GM19463 (cell line): ENCODE data around the gene TDRD12.

Experiments used
- ATAC-seq: cut with Tn5 transposase; IDR thresholded peaks from one replicate; pipeline ENCODE4 v1.9.1; 2021; ENCODE audit warnings: mild to moderate bottlenecking, moderate library complexity; ENCODE audit not compliant: unreplicated experiment

Gene TDRD12

GRCh38 chr19:32719611-32720059 is at the start of gene TDRD12:
TSS of gene TDRD12 (plus strand) at chr19:32719767. CDS start at chr19:32720073, 306 bp downstream.
- ATAC-seq: no peak

- no peak for ATAC-seq
Measured at GRCh38 chr19:32671883-32672593, 47.5 kb upstream of the TDRD12 start.

DNA sequence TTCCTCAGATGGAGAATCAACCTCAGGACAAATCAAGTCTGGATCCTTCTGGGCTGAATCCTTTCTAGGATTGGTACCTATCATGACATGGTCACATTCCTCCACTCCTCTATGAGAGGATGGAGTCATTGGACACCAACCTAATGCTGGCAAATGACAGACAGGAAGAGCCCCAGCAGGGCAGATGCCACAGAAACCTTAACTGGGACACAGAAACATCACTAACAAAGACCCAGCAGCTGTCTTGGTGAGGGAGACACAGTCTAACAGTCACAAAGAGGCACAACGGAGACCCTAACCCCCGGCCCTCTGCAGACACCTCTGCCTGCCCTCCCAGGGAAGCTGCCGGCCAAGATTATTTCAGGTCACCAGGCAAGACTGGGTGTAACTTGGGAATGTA is 46.7 kb upstream of the TDRD12 start:
- ATAC-seq: no peak

GRCh38 chr19:32673573-32673972 is 46.0 kb upstream of the TDRD12 start:
- no peak for ATAC-seq

DNA sequence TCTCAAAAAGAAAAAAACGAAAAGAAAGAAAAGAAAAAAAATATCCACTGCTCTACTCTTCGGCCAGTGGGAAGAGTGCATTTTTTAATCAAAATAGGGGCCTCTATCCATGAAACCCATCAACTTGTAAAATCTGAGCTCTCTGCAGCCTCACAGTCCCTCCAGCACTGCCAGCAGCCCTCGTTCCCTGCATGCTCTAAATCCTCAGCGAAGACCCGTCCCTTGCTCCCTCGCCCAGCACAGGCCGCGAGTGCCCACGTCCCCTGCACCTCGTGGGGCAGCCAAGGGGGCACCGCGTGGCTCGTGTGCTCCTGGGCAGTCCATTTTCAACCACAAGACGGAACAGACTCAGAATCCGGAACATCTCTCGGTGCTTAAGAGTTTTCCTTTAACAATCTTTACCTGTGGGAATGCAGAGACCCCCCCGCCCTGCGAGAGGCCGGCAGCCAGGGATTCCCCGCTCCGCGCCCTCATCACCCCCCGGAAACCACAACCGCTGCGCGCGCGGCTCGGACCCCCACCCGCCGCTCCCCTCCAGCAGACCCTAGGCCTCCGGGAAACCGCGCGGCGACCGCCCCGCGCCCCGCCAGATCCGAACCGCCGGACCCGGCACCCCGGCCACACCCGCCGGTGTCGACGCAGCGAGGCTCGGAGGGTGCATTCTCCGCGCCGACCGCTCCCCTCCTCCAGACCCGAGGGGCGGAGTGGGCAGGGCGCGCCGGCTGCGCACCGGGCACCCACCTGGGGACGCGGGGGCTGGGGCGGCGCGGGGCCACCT is 45.2 kb upstream of the TDRD12 start:
- peak; percentile 11 for ATAC-seq

DNA sequence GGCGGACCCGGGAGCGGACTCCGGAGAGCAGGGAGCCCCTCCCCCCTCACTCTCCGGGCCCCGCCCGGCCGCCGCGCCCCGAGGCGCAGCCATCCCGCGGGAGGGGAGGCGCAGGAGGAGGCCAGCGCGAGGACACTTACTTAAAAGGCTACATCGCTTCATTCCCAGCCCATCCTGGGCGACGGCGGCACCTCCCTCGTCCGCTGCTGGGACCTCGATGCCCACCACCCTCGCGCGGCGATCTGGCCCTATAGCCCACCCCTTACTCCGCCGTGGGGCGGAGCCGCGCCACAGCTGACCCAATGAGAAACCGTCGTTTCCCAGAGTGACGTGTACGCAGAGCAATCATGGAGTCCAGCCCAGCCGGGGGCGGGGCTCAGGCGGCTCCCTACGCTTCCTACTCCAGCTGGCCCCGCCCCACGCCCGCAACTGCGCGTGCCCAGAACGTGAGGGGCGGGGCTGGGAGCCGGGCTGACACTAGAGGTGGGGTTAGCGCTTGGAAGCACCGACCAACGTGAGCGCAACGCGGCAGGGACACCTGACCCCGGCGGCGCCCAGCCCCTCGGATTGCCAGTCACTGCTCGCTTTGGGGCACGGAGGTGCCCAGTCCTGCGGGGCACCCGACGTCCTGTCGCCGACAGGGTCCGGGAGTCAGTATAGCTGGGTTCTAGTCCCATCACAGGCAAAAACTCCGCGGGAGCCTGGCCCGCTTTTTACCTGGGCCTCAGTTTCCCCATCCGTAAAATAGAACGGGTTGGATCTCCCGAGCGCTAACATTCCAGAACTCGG is 44.4 kb upstream of the TDRD12 start, which contains the start of gene ANKRD27:
Gene ANKRD27 (minus strand): TSS at position 250 of the 789 bp plus-strand sequence. CDS start 16,165 bp downstream, outside the sequence.
- peak; percentile 97 for ATAC-seq

DNA sequence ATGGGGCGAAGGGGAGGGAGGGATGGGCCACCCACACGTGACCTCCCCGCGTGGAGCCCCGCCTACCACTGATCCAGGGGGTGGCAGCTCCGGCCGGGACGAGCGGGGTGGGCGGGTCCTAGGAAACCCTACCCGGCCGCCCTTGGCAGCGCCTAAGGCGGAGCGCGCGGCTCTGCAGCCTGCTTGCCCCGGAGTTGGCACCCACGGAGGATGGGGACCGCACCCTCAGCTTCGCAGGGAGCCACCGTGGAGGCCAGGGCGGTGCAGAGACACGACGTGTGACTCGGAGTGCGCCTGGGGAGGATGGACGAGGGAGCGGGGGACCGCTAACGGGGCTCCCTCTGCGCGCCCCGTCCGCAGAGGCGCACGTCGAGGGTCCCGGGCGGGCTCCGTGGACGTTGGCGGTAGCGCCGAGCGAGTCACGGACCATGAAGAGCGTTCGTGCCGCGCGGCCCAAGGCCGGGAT is 43.8 kb upstream of the TDRD12 start, which contains the start of gene RGS9BP:
Gene RGS9BP (plus strand): TSS at position 129 of the 466 bp plus-strand sequence. CDS start 416 bp downstream, outside the sequence.
- no peak for ATAC-seq

DNA sequence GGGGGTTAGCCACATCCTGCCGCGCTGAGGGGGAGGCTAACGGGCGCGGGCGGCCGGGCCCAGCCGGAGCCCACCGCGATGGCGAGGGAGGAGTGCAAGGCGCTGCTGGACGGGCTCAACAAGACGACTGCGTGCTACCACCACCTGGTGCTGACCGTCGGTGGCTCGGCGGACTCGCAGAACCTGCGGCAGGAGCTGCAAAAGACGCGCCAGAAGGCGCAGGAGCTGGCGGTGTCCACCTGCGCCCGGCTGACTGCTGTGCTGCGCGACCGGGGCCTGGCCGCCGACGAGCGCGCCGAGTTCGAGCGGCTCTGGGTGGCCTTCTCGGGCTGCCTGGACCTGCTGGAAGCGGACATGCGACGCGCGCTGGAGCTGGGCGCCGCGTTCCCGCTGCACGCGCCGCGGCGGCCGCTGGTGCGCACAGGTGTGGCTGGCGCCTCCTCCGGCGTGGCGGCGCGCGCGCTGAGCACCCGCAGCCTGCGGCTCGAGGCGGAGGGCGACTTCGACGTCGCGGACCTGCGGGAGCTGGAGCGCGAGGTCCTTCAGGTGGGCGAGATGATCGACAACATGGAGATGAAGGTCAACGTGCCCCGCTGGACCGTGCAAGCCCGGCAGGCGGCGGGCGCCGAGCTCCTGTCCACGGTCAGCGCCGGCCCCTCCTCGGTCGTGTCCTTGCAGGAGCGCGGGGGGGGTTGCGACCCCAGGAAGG is 43.2 kb upstream of the TDRD12 start:
- ATAC-seq: no peak

DNA sequence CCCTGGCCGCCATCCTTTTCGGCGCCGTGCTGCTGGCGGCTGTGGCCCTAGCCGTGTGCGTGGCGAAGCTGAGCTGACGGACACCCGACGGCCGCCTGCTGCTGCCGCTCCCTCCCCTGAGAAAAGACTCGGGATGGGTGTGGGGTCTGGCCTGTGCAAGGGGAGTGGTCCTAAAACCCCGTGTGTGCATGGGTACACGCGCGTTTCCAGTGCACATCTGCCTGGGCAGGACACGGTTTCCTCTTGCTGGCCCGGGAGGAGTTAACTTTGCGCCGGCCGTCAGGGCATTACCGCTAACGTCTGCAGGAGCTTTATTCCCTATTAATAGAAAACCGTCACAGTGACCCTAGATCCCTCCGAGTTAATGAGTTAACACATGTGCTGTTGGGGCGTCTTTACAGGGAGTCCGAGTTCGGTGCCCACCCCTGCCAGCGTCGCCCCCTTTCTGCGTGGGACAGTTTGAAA is 42.6 kb upstream of the TDRD12 start:
- ATAC-seq: no peak

- ATAC-seq: no peak
Measured at GRCh38 chr19:32677657-32678056, 41.9 kb upstream of the TDRD12 start.

- ATAC-seq: no peak
Measured at GRCh38 chr19:32680986-32681385, 38.6 kb upstream of the TDRD12 start.

- ATAC-seq: no peak
Measured at GRCh38 chr19:32682317-32682716, 37.2 kb upstream of the TDRD12 start.

DNA sequence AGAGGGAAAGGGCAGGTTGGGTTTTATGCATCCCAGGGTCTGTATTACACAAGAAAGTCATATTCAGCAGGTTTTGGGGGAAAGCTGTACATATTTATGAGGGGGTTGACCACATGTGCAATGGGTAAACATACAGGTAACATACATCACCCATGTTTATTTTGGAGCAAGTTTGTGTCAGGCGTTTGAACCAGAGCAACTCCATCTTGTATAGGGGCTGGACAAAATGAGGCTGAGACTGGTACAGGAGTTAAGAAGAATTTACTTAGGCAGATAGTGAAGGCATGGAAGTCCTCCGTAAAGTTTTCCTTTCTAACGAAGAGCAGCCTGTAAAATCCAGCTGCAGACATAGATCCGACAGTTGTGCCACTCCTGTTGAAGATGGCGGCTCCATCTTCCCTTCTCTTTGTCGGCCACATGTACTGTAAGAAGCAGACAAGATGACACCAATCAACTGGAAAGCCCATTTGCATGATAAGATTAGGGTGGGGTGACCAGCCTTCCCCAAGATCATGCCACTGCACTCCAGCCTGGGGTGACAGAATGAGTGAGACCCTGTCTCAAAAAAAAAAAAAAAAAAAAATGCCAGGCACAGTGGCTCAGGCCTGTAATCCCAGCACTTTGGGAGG is 32.6 kb upstream of the TDRD12 start:
- no peak for ATAC-seq

GRCh38 chr19:32687681-32688080 is 31.9 kb upstream of the TDRD12 start:
- ATAC-seq: no peak

DNA sequence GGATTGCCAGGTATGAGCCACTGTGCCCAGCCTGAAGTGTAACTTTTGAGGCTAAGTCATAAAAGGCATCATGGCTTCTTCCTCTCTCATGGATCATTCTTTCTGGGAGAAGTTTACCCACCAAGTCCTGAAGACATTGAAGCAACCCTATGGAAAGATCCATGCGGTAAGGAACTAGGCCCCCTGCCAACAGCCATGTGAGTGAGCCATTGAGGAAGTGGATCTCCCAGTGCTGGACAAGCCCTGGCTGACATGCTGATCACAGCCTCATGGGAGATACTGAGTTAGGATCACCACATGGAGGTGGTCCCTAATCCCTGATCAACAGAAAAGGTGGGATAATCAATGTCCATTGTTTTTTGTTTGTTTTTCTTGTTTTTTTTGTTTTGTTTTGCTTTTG is 31.3 kb upstream of the TDRD12 start:
- no peak for ATAC-seq

DNA sequence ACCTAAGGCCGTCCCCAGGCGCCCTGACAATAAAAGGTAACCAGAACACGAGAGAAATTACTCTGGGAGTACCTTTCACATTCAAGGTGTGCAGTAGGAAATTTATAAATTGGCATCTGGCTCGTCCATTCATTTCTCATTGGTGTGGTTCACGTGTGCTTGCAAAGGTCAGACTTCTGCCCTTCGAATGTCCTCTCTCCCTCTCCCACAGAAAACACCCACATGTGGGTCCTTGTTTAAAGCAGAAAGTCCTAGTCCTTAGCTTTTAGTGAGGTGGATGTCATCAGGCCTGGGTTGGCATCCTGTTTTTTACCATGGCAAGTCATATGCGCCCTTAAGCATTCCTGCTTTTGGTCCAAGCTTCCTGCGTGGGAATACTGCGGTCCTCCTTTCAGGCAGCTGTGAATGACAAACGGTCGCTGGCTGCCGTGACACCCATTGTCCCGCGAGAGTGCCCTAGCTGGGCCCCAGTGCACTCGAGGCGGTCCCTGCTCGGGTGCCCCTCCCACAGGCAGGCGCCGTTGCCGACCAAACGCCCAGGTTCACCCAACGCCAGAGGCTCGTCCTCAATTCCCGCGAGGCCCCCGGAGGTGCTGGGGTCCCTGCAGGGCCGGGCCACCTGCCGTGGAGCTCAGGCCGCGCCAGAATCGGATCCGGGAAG is 28.1 kb upstream of the TDRD12 start, which contains the start of gene NUDT19:
Gene NUDT19 (plus strand): TSS at position 531 of the 661 bp plus-strand sequence. CDS start 140 bp downstream, outside the sequence.
- peak; percentile 89 for ATAC-seq

DNA sequence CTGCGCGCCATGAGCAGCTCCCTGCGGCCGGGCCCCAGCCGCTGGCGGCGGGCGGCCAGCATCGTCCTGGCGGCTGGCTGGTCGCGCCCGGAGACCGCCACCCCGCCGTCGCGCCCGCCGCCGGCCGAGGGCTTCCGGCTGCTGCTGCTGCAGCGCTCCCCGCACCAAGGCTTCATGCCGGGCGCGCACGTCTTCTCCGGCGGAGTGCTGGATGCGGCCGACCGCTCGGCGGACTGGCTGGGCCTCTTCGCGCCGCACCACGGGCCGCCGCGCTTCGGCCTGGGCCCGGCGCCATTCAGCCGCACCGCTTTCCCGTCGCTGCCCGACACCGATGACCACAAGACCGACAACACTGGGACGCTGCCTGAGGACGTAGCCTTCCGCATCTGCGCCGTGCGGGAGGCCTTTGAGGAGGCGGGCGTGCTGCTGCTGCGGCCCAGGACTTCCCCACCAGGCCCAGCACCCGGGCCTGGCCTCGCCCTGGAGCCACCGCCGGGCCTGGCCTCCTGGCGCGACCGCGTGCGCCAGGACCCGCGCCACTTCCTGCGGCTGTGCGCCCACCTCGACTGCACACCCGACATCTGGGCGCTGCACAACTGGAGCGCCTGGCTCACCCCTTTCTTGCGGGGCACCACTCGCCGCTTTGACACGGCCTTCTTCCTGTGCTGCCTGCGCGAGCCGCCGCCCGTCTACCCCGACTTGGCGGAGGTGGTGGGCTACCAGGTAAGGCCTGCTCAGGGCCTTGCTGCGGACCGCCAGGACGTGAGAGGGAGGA is 27.4 kb upstream of the TDRD12 start:
- peak; percentile 58 for ATAC-seq

- ATAC-seq: no peak
Measured at GRCh38 chr19:32692727-32693061, 26.9 kb upstream of the TDRD12 start.
